ENCODE measurements around the gene FAM47E. TPM values are rescaled to one million over a fixed set of nuclear protein-coding genes. Genes with fewer than 3 reads are reported as not detected.

The FAM47E gene
- total and polyA plus RNA-seq, 2 of the 13 experiments (the other 11 are each of a cell fraction or from before 2014, with no cell fraction given): 0.33 to 0.66 TPM

GRCh38 chr4:76251441-76252270 is at the start of gene FAM47E (continued):
- TF ChIP-seq MZF1 (CRISPR knock-in tag; IDR thresholded peaks at IDR 0.05; ENCODE audit: borderline replicate concordance) (no peak), KDM3A (CRISPR knock-in tag; IDR thresholded peaks at IDR 0.05; ENCODE audit: low read depth) (0 out of 2 replicates have a peak, but pooled peaks have one; percentile 31), FUBP1 (CRISPR knock-in tag; IDR thresholded peaks at IDR 0.05; ENCODE audit: borderline replicate concordance) (no peak), RBM22 (optimal IDR thresholded peaks at IDR 0.05; ENCODE audit: low read length) (no peak), ZSCAN30 (CRISPR knock-in tag; IDR thresholded peaks at IDR 0.05) (no peak), ZBTB40 (IDR thresholded peaks at IDR 0.05) (no peak), ZBTB40 (CRISPR knock-in tag; IDR thresholded peaks at IDR 0.05) (no peak; the same call in 1 of the 2 replicates), ZFP90 (CRISPR knock-in tag; IDR thresholded peaks at IDR 0.05; ENCODE audit: borderline replicate concordance) (no peak; the same call in 1 of the 2 replicates), KDM1A (CRISPR knock-in tag; IDR thresholded peaks at IDR 0.05) (peak; percentile 17; the same call in 1 of the 2 replicates), ZNF44 (CRISPR knock-in tag; IDR thresholded peaks at IDR 0.05) (no peak), PAX8 (CRISPR knock-in tag; IDR thresholded peaks at IDR 0.05; ENCODE audit: borderline replicate concordance) (no peak), FOXM1 (CRISPR knock-in tag; IDR thresholded peaks at IDR 0.05) (no peak), HINFP (CRISPR knock-in tag; IDR thresholded peaks at IDR 0.05; ENCODE audit: low read depth) (peak; percentile 92), NFE2L1 (CRISPR knock-in tag; IDR thresholded peaks at IDR 0.05; ENCODE audit: borderline replicate concordance) (no peak), ZNF740 (CRISPR knock-in tag; IDR thresholded peaks at IDR 0.05) (no peak)
